GM21367 (cell line): ENCODE data around the gene S100A11.

ENCODE experiments used
- ATAC-seq: cut with Tn5 transposase; IDR thresholded peaks from one replicate; pipeline ENCODE4 v1.9.1; 2021; ENCODE audit not compliant: unreplicated experiment

S100A11 gene

DNA sequence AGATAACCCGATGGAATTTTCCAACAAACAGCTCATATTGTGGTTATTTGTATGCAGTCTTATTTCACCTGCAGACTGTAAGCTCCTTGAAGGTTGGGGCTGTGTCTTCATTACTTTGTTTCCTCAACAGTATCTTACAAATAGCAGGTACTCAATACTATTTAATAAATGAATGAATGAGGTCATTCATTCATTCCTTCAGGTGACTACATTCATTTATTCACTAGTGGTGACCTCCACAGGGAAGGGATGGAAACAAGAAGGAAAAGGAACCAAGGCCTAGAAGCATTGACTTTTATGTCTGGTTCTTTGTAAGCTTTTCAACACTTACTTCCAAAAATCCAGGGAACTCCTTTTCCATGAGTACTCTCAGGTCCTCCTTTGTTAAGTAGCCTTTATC is 51.0 kb downstream of the S100A11 start:
- no peak for ATAC-seq

DNA sequence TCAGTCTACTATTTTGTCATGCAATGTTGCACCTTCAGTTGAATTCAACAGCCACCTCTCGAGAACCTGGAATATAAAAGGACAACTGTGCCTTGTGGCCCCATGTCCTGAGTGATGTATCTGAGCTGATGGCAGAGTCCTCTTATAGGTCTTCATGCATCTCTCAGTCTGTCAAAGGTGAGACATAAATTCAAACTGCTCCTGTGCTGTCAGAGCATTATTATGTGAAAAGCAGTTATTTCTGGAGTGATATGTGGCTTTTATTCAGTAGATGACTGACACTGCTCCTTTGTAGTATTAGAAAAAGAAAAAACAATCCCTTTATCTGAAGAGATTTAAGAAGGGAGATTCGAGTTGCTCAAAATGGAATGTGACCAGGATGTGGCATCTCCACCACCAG is 51.5 kb downstream of the S100A11 start:
- no peak for ATAC-seq

DNA sequence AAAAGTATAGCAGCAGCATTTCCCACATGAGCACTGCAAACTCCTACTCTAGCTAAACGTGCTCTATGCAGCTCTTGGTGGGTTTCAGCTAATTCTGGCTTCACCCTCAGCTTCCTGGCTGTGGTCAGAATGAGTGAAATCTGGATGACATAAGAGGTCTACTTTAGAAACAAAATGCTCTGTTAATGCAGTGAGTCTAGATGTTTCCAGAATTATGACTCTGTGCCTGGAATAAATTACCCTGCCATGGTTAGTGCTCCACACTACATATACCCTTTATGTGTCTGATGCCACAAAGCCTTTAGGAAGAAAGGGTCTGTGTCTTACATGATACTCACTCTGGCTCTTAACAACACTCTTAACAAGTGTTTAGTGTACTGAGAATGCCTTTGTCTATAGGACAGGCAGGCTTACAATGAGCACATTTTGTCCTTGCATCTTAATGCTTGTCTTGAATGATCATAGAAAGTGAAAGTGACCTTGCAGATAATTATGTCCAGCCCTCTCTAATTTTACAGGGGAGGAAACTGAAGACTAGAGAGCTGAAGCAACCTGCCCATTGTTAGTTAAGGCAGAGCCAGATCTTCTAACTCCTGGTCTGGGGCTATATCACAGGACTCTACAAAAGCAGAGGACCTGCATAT is 52.4 kb downstream of the S100A11 start:
- peak; percentile 70 for ATAC-seq
